GM13977 (cell line): Measurements from ENCODE around the gene ZNF493.

Source experiments
- DNase-seq: peaks from one replicate; pipeline ENCODE4 v3.0.0; 2012; ENCODE audit warnings: low spot score
- in situ Hi-C: fragments of 300-500 bp; cut with MboI; formaldehyde crosslinking; loops from one replicate; pipeline ENCODE4 v1.12.0; 2022; ENCODE audit warnings: low sequenced_read_pairs, low pct_unique_long_range_greater_than_20kb, mixed read lengths, inconsistent platforms; ENCODE audit not compliant: unreplicated experiment
- TF ChIP-seq, protein P1 (sequence below): IDR thresholded peaks from 2 replicates; pipeline ENCODE4 v1.5.1; 2012; ENCODE audit warnings: mild to moderate bottlenecking, control low read depth; ENCODE audit not compliant: insufficient read depth; ENCODE audit errors: extremely low read depth, missing control alignments

ZNF493 gene

DNA sequence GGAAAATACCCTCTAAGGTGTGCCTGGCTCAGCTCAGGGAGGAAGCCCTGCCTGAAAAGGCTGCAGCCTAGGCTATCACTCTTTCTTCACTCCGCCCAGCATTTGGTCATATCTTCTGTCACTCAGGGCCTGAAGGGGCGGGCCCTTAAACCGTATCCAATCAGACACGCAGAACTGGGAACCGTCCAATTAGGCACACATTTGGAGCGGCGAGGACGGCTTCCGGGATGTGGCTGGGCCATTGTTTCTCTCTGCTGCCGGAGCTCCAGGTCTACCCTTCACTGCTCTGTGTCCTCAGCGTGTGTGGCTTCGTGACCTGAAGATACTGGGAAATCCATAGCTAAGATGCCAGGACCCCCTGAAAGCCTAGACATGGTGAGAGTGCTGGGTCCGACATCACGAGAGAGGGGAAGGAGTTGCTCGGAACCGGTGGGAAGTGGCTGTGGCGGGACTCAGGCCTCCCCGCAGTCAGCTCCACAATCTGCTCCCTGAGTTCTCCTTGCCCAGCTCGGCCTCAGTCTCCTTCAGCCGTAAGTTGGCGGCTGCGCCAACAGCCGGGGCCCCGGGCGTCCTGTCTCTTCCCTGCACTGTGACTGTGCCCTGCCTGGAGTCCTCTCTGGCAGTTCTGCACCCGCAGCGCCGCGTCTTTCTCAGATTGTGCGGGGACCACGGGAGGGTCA, at the start of gene ZNF493:
Gene ZNF493 (plus strand): TSS at position 241 of the 680 bp plus-strand sequence. CDS start 105 bp downstream, at position 346.
- in situ Hi-C loops: no loop called here
- DNase-seq: peak; percentile 81
- TF ChIP-seq, protein P1, sequence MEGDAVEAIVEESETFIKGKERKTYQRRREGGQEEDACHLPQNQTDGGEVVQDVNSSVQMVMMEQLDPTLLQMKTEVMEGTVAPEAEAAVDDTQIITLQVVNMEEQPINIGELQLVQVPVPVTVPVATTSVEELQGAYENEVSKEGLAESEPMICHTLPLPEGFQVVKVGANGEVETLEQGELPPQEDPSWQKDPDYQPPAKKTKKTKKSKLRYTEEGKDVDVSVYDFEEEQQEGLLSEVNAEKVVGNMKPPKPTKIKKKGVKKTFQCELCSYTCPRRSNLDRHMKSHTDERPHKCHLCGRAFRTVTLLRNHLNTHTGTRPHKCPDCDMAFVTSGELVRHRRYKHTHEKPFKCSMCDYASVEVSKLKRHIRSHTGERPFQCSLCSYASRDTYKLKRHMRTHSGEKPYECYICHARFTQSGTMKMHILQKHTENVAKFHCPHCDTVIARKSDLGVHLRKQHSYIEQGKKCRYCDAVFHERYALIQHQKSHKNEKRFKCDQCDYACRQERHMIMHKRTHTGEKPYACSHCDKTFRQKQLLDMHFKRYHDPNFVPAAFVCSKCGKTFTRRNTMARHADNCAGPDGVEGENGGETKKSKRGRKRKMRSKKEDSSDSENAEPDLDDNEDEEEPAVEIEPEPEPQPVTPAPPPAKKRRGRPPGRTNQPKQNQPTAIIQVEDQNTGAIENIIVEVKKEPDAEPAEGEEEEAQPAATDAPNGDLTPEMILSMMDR: no peak

DNA sequence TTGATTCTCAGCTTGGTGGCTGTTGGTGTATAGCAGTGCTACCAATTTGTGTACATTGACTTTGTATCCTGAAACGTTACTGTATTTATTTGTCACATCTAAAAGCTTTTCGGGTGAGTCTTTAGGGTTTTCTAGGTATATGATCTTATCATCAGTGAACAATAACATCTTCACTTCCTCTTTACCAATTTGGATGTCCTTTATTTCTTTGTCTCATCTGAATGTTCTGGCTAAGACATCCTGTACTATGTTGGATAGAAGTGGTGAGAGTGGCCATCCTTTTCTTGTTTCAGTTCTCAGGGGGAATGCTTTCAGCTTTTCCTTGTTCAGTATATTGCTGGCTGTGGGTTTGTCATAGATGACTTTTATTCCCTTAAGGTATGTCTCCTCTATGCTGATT, 44.1 kb upstream of the ZNF493 start:
- TF ChIP-seq, protein P1: no peak
- in situ Hi-C loops: no loop called here
- no peak for DNase-seq

DNA sequence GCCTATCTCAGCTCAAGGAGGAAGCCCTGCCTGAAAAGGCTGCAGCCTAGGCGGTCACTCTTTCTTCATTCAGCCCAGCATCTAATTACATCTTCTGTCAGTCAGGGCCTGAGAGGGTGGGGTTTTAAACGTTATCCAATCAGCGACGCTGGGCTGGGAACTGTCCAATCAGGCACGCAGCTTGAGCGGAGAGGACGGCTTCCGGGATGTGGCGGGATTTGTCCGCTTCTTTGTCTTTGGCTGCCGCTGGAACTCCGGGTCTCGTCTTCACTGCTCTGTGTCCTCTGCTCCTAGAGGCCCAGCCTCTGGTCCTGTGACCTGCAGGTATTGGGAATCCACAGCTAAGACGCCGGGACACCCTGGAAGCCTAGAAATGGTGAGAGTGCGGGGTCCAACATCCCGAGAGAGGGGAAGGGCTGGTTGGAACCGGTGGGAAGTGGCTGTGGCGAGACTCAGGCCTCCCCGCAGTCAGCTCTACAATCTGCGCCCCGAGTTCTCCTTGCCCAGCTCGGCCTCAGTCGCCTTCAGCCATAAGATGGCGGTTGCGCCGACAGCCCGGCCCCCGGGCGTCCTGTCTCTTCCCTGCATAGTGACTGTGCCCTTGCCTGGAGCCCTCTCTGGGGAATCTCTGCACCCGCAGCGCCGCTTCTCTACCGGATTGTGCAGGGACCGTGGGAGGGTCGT, 38.0 kb upstream of the ZNF493 start, which contains the start of gene ZNF738:
Gene ZNF738 (plus strand): TSS at position 233 of the 684 bp plus-strand sequence. CDS start 141 bp downstream, at position 374.
- TF ChIP-seq, protein P1: no peak
- in situ Hi-C loops: no loop called here
- peak; percentile 85 for DNase-seq

DNA sequence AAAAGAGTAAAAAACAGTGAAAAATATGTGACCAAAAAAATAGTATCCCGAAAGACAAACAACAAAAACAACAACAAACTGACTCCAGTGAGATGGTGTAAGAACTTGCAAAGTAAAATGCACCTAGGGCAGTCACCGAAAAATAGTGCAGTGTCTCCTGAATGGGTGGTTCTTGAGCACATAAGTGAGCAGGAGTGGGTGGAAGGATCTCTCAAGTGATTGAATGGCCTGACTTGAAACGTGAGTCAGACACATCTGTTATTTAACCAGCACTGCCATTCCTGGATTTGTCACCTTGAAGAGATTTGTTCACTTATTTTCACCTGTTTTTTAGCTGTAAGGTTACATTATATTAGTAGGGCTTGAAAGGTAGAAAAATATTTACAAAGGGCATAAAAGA, 34.6 kb upstream of the ZNF493 start:
- DNase-seq: no peak
- in situ Hi-C loops: no loop called here
- TF ChIP-seq, protein P1: no peak

DNA sequence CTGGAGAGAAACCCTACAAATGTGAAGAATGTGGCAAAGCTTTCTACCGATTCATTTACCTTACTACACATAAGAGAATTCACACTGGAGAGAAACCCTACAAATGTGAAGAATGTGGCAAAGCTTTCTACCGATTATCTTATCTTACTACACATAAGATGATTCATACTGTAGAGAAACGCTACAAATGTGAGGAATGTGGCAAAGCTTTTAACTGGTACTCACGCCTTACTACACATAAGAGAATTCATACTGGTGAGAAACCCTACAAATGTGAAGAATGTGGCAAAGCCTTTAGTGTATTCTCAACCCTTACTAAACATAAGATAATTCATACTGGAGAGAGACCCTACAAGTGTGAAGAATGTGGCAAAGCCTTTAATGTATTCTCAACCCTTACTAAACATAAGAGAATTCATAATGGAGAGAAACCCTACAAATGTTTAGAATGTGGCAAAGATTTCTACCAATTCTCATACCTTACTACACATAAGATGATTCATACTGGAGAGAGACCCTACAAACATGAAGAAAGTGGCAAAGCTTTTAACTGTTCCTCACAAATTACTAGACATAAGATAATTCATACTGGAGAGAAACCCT, 12.9 kb upstream of the ZNF493 start:
- DNase-seq: no peak
- TF ChIP-seq, protein P1: no peak
- in situ Hi-C loops: no loop called here

DNA sequence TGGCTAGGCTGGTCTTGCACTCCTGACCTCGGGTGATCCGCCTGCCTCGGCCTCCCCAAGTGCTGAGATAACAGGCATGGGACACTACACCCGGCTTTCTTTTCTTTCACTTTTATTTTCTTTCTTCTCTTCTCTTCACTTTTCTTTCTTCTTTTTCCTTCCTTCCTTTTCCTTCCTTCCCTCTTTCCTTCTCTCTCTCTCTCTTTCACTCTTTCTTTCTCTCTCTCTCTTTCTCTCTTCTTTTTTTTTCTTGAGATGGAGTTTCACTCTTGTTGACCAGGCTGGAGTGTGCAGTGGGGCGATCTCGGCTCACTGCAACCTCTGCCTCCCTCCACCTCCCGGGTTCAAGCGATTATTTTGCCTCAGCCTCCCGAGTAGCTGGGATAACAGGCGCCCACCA, 812 bp upstream of the ZNF493 start:
- DNase-seq: no peak
- TF ChIP-seq, protein P1: no peak
- in situ Hi-C loops: no loop called here
